Measurements from ENCODE around the gene ST6GAL1. TPM values are rescaled to one million over a fixed set of nuclear protein-coding genes. Genes with fewer than 3 reads are reported as not detected.

Gene ST6GAL1
- total RNA-seq, 6 experiments from 2014 or later: 389 to 574 (median 483) TPM

GRCh38 chr3:187044867-187045552 lies 114.7 kb downstream of the ST6GAL1 start:
- DNase-seq (peak in 1 of 3 donors; percentile 65), ATAC-seq (no peak)
- Histone ChIP-seq H3K27ac (peak overlapping the region in 2 of 3 donors; percentile 85 to 95), H3K4me1 (peaks cover 0 to 82% (median 31%) of the 10 kb centered on the region in 4 donors), H3K27me3 (no peaks in the 10 kb centered on the region), H3K4me3 (peak overlapping the region in 1 of 3 donors; percentile 17), H3K9me3 (no peaks in the 10 kb centered on the region), H3K36me3 (peaks cover 0 to 30% (median 6%) of the 10 kb centered on the region in 4 donors)
- intact Hi-C loops (cut with DNase I): loop anchor here in 1 of 2 donors (10.0 kb wide), 1 partner anchor 70 kb away; no protein-coding TSS in a partner anchor
- WGBS (ENCODE audit: insufficient coverage, low coverage, low lambda C conversion rate, missing lambda C conversion rate): 14% methylated on average over 4 of the region's 4 CpGs
- TF ChIP-seq CTCF (IDR thresholded peaks at IDR 0.05): no peak
- no peak for TF ChIP-seq POLR2A (IDR thresholded peaks at IDR 0.05)

- TF ChIP-seq CTCF (IDR thresholded peaks at IDR 0.05): no peak
- TF ChIP-seq POLR2A (IDR thresholded peaks at IDR 0.05): no peak
- no peaks in the 10 kb centered on the region for H3K27me3 ChIP-seq
- 92% methylated on average over 2 of the region's 2 CpGs for WGBS (ENCODE audit: insufficient coverage, low coverage, low lambda C conversion rate, missing lambda C conversion rate)
- H3K4me1 ChIP-seq: peaks cover 0 to 82% (median 32%) of the 10 kb centered on the region in 4 donors
- ATAC-seq: no peak
- peak overlapping the region in 1 of 3 donors; percentile 9 for H3K27ac ChIP-seq
- H3K36me3 ChIP-seq: peaks cover 0 to 36% (median 9%) of the 10 kb centered on the region in 4 donors
- intact Hi-C loops (cut with DNase I): loop anchor here in 1 of 2 donors (10.0 kb wide), 1 partner anchor 71 kb away; no protein-coding TSS in a partner anchor
- H3K9me3 ChIP-seq: no peaks in the 10 kb centered on the region
- no peak for DNase-seq
- H3K4me3 ChIP-seq: no peak overlapping the region
These were observed 115.7 kb downstream of the ST6GAL1 start for GRCh38 chr3:187046033-187046432.

GRCh38 chr3:187049462-187050101 lies 119.3 kb downstream of the ST6GAL1 start:
- 50% methylated on average over 2 of the region's 5 CpGs for WGBS (ENCODE audit: insufficient coverage, low coverage, low lambda C conversion rate, missing lambda C conversion rate)
- Histone ChIP-seq H3K27me3 (no peaks in the 10 kb centered on the region), H3K9me3 (no peaks in the 10 kb centered on the region), H3K36me3 (peaks cover 0 to 44% (median 15%) of the 10 kb centered on the region in 4 donors), H3K4me3 (no peak overlapping the region), H3K4me1 (peaks cover 0 to 57% (median 18%) of the 10 kb centered on the region in 4 donors), H3K27ac (peak overlapping the region in 1 of 3 donors; percentile 39)
- intact Hi-C loops (cut with DNase I): loop anchor here in 1 of 2 donors (10.0 kb wide), 1 partner anchor 75 kb away; no protein-coding TSS in a partner anchor
- no peak for TF ChIP-seq POLR2A (IDR thresholded peaks at IDR 0.05)
- TF ChIP-seq CTCF (IDR thresholded peaks at IDR 0.05): no peak
- DNase-seq (no peak), ATAC-seq (peak; percentile 22 to 45 (median 29))

- peaks cover 0 to 48% (median 11%) of the 10 kb centered on the region in 4 donors for H3K4me1 ChIP-seq
- intact Hi-C loops (cut with DNase I): no loop called here
- DNase-seq (no peak), ATAC-seq (peak in 1 of 4 donors; percentile 4)
- TF ChIP-seq POLR2A (IDR thresholded peaks at IDR 0.05) (no peak), CTCF (IDR thresholded peaks at IDR 0.05) (no peak)
- WGBS (ENCODE audit: insufficient coverage, low coverage, low lambda C conversion rate, missing lambda C conversion rate): 92% methylated on average over 5 of the region's 5 CpGs
- H3K36me3 ChIP-seq: peaks cover 0 to 32% (median 13%) of the 10 kb centered on the region in 4 donors
- H3K27ac ChIP-seq: no peak overlapping the region
- no peaks in the 10 kb centered on the region for H3K27me3 ChIP-seq
- H3K4me3 ChIP-seq: no peak overlapping the region
- H3K9me3 ChIP-seq: no peaks in the 10 kb centered on the region
These were observed 120.7 kb downstream of the ST6GAL1 start for GRCh38 chr3:187051066-187051465.
